GM21717 (cell line): Measurements from ENCODE around the gene TECPR2.
"Not testable (repeated sequence)": the region's sequence is repeated elsewhere in the genome, so short reads cannot be mapped to it uniquely, and the experiment has no call there.

Source experiments
- ATAC-seq: cut with Tn5 transposase; IDR thresholded peaks from one replicate; pipeline ENCODE4 v1.9.1; 2021; ENCODE audit warnings: mild to moderate bottlenecking, moderate library complexity; ENCODE audit not compliant: unreplicated experiment

Gene TECPR2

DNA sequence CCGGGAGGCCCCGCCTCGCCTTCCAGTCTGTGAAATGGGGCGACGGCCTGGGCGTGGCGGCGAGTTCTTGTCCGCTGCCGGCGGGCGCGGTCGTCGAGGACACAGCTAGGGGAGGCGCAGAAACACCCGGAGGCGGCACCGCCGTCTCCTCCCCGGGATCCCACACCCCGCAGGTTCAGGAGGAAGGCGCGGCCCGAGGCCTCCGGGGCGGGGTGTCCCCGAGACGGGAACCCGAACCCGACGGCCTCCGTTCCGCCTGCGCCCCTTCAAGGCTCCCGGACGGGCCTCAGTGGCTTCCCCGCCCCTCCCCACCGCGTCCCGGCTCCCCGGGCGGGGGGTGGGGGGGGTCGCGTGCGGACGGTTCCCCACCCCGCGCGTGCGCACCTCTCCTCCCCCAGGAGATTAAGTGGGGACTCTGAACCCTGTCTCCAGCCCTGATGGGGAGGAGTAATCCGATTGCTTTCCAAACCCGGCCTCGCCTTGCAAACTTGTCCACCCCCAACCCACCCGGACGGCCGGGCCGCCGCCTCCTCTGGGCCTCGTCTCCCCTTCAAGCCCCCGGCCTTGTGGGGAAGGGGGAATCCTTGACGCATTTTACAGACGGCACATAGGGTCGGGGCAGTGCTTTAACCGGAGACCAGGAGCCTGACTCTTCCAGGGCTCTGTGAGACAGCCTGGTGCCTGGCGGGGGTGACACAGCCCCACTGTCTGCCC, 182.2 kb downstream of the TECPR2 start:
- ATAC-seq, result no peak

DNA sequence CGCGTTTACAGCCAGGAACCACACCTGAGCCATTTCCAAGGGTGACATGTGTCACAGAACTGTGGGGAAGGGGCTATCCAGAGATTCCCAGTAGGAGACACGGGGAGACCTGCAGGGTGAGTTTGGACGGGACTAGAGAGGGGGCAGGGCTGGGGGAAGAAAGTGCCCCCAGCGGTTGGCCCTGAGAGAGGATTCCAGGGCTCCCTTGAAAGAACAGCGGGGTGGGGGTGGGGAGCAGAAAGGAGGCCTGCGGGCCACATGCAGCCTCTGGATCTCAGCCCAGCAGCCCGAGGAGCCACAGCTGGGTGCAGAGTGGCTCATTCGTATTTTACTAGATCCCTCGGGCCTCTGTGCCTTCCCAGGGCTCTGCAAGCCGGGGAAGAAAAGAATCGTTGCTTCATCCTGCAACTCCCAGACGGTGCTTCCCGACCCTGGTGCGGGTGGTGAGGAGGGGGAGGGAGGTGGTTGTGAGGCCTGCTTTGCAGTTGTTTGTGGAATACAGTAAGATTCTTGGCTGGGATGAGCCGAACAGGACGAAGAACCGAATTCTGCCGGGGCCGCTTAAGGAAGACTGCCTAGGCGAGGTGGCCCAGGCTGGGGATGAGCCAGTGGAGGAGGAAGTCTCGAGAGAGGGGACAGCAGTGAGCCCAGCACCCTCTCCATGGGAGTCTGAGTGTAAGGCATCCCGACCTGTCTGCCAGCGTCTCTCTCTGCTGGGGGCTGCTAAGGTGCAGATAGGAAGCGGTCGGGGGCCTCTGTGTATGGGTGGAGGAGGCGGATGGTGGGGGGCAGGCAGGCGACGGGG, 182.9 kb downstream of the TECPR2 start:
- ATAC-seq, result no peak

DNA sequence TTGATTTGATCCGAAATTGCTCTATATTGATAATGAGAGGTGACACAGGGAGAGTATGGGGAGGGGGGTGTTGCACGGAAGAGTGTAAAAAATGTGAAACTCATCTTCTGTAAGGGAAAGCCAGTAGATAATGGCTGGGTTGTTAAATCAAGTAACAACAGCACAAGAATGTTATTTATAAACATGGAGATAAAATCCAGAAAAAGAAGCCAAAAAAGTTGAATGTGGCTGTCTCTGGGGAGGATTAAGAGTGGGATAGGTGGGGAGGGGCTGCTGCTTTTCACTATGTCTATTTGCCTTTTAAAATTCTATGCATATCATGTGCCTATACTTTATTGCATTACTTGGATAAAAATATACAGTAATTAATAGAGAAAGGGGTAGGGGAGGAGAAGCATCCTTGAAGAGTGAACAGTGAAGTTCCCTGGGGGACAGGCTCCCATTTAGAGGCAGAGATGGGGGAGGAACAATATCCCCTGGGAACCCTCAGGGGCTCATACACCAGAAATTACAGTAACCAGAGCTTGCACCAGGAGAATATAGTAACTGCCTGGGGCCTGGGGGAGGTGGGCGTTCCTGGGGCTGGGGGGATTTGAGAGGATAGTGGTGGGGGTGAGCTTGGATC, 186.0 kb downstream of the TECPR2 start:
- no peak for ATAC-seq

DNA sequence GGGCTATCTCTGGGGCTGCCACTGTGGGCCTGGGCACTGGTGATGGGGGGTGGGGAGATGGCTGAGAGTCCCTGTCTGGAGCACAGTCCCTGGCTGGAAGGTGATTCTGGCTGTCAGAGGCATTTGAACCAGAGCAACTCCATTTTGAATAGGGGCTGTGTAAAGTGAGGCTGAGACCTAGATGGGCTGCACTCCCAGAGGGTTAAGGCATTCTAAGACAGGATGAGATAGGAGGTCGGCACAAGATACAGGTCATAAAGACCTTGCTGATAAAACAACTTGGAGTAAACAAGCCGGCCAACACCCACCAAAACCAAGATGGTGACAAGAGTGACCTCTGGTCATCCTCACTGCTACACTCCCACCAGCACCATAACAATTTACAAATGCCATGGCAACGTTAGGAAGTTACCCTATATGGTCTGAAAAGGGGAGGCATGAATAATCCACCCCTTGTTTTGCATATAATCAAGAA, 188.2 kb downstream of the TECPR2 start:
- ATAC-seq, result not testable (repeated sequence)
